ENCODE data around the gene SMARCC1.

SMARCC1 gene

GRCh38 chr3:47556351-47556750, 225.3 kb downstream of the SMARCC1 start:
- no peak overlapping the region for H3K4me3 ChIP-seq (ENCODE audit: low read length in 2 of 2)
- H3K9ac ChIP-seq (ENCODE audit: low read length in 2 of 2): no peak overlapping the region
- H3K36me3 ChIP-seq (ENCODE audit: control insufficient read depth in 2 of 2, insufficient read depth in 2 of 2, low read length in 2 of 2): no peaks in the 10 kb centered on the region
- H3K27me3 ChIP-seq (ENCODE audit: control insufficient read depth in 1 of 2, insufficient read depth in 2 of 2, low read length in 2 of 2): no peaks in the 10 kb centered on the region
- peak overlapping the region; percentile 64 for H3K27ac ChIP-seq (ENCODE audit: low read length)
- H3K9me3 ChIP-seq (ENCODE audit: control insufficient read depth in 2 of 2, low read length in 2 of 2): peaks cover 2 to 7% of the 10 kb centered on the region in 2 donors
- H3K4me1 ChIP-seq (ENCODE audit: control insufficient read depth, insufficient read depth, low read length): peaks cover 4% of the 10 kb centered on the region

GRCh38 chr3:47554335-47554734, 227.4 kb downstream of the SMARCC1 start:
- no peak overlapping the region for H3K9ac ChIP-seq (ENCODE audit: low read length in 2 of 2)
- peaks cover 4% of the 10 kb centered on the region for H3K4me1 ChIP-seq (ENCODE audit: control insufficient read depth, insufficient read depth, low read length)
- no peaks in the 10 kb centered on the region for H3K36me3 ChIP-seq (ENCODE audit: control insufficient read depth in 2 of 2, insufficient read depth in 2 of 2, low read length in 2 of 2)
- no peaks in the 10 kb centered on the region for H3K27me3 ChIP-seq (ENCODE audit: control insufficient read depth in 1 of 2, insufficient read depth in 2 of 2, low read length in 2 of 2)
- no peak overlapping the region for H3K27ac ChIP-seq (ENCODE audit: low read length)
- H3K4me3 ChIP-seq (ENCODE audit: low read length in 2 of 2): no peak overlapping the region
- H3K9me3 ChIP-seq (ENCODE audit: control insufficient read depth in 2 of 2, low read length in 2 of 2): peaks cover 2 to 7% of the 10 kb centered on the region in 2 donors

DNA sequence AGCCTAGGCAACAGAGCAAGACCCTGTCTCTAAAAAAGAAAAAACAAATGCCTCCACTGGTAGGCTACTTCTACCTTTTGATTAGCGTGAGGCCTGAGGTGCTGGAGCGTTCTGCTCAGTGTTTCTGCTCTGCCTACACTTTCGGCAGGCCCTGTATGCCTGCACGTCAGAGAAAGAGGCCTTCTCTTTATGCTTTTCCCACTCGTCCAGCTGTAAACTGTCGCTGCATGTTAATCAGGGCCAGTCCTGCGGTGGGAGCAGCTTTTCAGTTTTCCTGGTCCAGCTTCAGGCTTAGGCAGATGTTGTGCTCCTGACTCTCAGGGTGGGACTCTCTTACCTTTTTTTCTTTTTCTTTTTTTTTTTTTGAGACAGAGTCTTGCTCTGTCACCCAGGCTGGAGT, 228.3 kb downstream of the SMARCC1 start:
- H3K9ac ChIP-seq (ENCODE audit: low read length in 2 of 2): no peak overlapping the region
- H3K4me1 ChIP-seq (ENCODE audit: control insufficient read depth, insufficient read depth, low read length): peaks cover 4% of the 10 kb centered on the region
- peaks cover 2 to 7% of the 10 kb centered on the region in 2 donors for H3K9me3 ChIP-seq (ENCODE audit: control insufficient read depth in 2 of 2, low read length in 2 of 2)
- H3K4me3 ChIP-seq (ENCODE audit: low read length in 2 of 2): no peak overlapping the region
- H3K36me3 ChIP-seq (ENCODE audit: control insufficient read depth in 2 of 2, insufficient read depth in 2 of 2, low read length in 2 of 2): no peaks in the 10 kb centered on the region
- H3K27ac ChIP-seq (ENCODE audit: low read length): no peak overlapping the region
- H3K27me3 ChIP-seq (ENCODE audit: control insufficient read depth in 1 of 2, insufficient read depth in 2 of 2, low read length in 2 of 2): no peaks in the 10 kb centered on the region

- H3K4me3 ChIP-seq (ENCODE audit: low read length in 2 of 2): no peak overlapping the region
- H3K27ac ChIP-seq (ENCODE audit: low read length): peak overlapping the region; percentile 76
- H3K36me3 ChIP-seq (ENCODE audit: control insufficient read depth in 2 of 2, insufficient read depth in 2 of 2, low read length in 2 of 2): no peaks in the 10 kb centered on the region
- peaks cover 14% of the 10 kb centered on the region for H3K4me1 ChIP-seq (ENCODE audit: control insufficient read depth, insufficient read depth, low read length)
- H3K9ac ChIP-seq (ENCODE audit: low read length in 2 of 2): peak overlapping the region in 1 of 2 donors; percentile 29
- no peaks in the 10 kb centered on the region for H3K9me3 ChIP-seq (ENCODE audit: control insufficient read depth in 2 of 2, low read length in 2 of 2)
- H3K27me3 ChIP-seq (ENCODE audit: control insufficient read depth in 1 of 2, insufficient read depth in 2 of 2, low read length in 2 of 2): no peaks in the 10 kb centered on the region
Observed at GRCh38 chr3:47542471-47543173, 239.1 kb downstream of the SMARCC1 start.

- Histone ChIP-seq H3K4me3 (ENCODE audit: low read length in 2 of 2) (no peak overlapping the region), H3K9me3 (ENCODE audit: control insufficient read depth in 2 of 2, low read length in 2 of 2) (no peaks in the 10 kb centered on the region), H3K4me1 (ENCODE audit: control insufficient read depth, insufficient read depth, low read length) (peaks cover 14% of the 10 kb centered on the region), H3K27ac (ENCODE audit: low read length) (no peak overlapping the region), H3K9ac (ENCODE audit: low read length in 2 of 2) (no peak overlapping the region), H3K36me3 (ENCODE audit: control insufficient read depth in 2 of 2, insufficient read depth in 2 of 2, low read length in 2 of 2) (no peaks in the 10 kb centered on the region), H3K27me3 (ENCODE audit: control insufficient read depth in 1 of 2, insufficient read depth in 2 of 2, low read length in 2 of 2) (no peaks in the 10 kb centered on the region)
Observed at GRCh38 chr3:47541583-47542108, 240.0 kb downstream of the SMARCC1 start.

DNA sequence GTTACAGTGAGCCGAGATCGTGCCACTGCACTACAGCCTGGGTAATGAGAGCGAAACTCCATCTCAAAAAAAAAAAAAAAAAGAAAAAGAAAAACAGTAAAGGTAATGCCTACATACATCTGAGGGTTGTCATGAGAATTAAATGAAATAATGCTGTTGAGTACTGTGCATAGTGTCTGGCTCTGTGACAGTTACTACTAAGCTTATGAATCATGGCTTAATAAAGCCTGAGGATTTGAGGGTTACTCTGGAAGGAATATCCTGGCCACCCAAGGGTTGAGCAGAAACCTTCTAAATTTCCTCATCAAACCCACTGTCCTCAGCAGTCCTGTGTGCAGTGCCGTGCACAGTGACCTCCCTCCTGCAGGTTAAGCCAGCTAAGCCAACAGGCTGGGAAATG, 241.4 kb downstream of the SMARCC1 start:
- H3K4me3 ChIP-seq (ENCODE audit: low read length in 2 of 2): no peak overlapping the region
- no peaks in the 10 kb centered on the region for H3K9me3 ChIP-seq (ENCODE audit: control insufficient read depth in 2 of 2, low read length in 2 of 2)
- H3K27ac ChIP-seq (ENCODE audit: low read length): no peak overlapping the region
- no peaks in the 10 kb centered on the region for H3K27me3 ChIP-seq (ENCODE audit: control insufficient read depth in 1 of 2, insufficient read depth in 2 of 2, low read length in 2 of 2)
- peaks cover 14% of the 10 kb centered on the region for H3K4me1 ChIP-seq (ENCODE audit: control insufficient read depth, insufficient read depth, low read length)
- H3K36me3 ChIP-seq (ENCODE audit: control insufficient read depth in 2 of 2, insufficient read depth in 2 of 2, low read length in 2 of 2): no peaks in the 10 kb centered on the region
- no peak overlapping the region for H3K9ac ChIP-seq (ENCODE audit: low read length in 2 of 2)

DNA sequence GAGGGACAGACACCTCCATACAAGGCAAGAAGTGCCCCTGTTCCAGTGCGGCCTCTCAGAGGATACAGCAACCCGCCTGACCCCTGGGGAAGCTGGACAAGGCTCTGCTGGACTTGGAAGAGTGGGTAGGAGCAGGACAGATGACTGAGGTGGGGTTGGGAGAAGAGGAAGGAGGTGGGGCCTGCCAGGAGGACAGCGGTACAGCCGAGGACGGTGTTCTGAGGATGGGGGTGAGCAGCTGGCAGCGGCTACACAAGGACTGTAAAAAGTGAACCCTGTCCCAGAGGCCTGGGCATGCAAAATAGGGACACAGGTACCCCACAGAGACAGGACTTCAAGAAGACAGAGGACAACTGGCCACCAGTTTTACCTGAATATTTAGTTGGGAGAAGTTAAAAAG, 244.7 kb downstream of the SMARCC1 start:
- Histone ChIP-seq H3K9ac (ENCODE audit: low read length in 2 of 2) (no peak overlapping the region), H3K4me1 (ENCODE audit: control insufficient read depth, insufficient read depth, low read length) (peaks cover under 1% of the 10 kb centered on the region), H3K36me3 (ENCODE audit: control insufficient read depth in 2 of 2, insufficient read depth in 2 of 2, low read length in 2 of 2) (no peaks in the 10 kb centered on the region), H3K27ac (ENCODE audit: low read length) (no peak overlapping the region), H3K27me3 (ENCODE audit: control insufficient read depth in 1 of 2, insufficient read depth in 2 of 2, low read length in 2 of 2) (no peaks in the 10 kb centered on the region), H3K4me3 (ENCODE audit: low read length in 2 of 2) (no peak overlapping the region), H3K9me3 (ENCODE audit: control insufficient read depth in 2 of 2, low read length in 2 of 2) (no peaks in the 10 kb centered on the region)

DNA sequence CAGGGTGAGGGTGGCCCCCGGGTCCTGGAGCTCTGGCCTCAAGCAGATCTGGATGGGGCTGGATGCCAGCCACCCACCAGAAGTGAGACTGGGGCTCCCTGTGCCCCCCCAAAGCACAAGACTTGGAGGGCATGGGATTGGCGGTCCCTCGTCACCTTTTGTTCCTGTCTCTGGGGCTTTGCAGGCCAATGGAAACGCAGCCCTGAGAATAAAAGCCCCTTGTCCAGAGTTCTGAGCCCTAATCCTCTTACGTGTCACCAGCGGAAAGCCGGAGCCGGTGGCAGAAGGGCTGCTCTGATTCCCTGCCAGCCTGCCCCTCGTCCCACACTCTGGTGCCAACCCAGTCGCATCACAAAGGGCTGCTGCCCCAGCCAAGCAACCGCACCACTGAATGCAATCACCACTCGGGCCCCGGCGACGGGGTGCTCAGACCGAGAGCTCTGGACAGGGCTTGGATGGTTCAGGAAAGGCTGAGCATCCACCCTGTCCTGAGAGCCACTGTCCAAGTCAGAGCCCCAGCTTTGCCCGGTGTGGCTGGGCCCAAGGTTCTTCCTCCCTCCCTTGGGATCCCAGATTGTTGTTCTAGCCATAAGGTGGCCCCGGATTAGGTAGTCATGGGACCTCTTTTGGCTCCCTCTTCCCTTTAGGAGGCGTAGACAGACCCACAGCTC, 245.3 kb downstream of the SMARCC1 start:
- H3K36me3 ChIP-seq (ENCODE audit: control insufficient read depth in 2 of 2, insufficient read depth in 2 of 2, low read length in 2 of 2): no peaks in the 10 kb centered on the region
- no peaks in the 10 kb centered on the region for H3K9me3 ChIP-seq (ENCODE audit: control insufficient read depth in 2 of 2, low read length in 2 of 2)
- no peak overlapping the region for H3K27ac ChIP-seq (ENCODE audit: low read length)
- H3K4me3 ChIP-seq (ENCODE audit: low read length in 2 of 2): no peak overlapping the region
- no peak overlapping the region for H3K9ac ChIP-seq (ENCODE audit: low read length in 2 of 2)
- H3K4me1 ChIP-seq (ENCODE audit: control insufficient read depth, insufficient read depth, low read length): no peaks in the 10 kb centered on the region
- H3K27me3 ChIP-seq (ENCODE audit: control insufficient read depth in 1 of 2, insufficient read depth in 2 of 2, low read length in 2 of 2): no peaks in the 10 kb centered on the region
